ENCODE results near the gene KHSRP. TPM values are rescaled to one million over a fixed set of nuclear protein-coding genes. Genes with fewer than 3 reads are reported as not detected.

KHSRP gene
- total and polyA plus RNA-seq, 2 of the 13 experiments (the other 11 are each of a cell fraction or from before 2014, with no cell fraction given): 72.1 to 129 TPM

DNA sequence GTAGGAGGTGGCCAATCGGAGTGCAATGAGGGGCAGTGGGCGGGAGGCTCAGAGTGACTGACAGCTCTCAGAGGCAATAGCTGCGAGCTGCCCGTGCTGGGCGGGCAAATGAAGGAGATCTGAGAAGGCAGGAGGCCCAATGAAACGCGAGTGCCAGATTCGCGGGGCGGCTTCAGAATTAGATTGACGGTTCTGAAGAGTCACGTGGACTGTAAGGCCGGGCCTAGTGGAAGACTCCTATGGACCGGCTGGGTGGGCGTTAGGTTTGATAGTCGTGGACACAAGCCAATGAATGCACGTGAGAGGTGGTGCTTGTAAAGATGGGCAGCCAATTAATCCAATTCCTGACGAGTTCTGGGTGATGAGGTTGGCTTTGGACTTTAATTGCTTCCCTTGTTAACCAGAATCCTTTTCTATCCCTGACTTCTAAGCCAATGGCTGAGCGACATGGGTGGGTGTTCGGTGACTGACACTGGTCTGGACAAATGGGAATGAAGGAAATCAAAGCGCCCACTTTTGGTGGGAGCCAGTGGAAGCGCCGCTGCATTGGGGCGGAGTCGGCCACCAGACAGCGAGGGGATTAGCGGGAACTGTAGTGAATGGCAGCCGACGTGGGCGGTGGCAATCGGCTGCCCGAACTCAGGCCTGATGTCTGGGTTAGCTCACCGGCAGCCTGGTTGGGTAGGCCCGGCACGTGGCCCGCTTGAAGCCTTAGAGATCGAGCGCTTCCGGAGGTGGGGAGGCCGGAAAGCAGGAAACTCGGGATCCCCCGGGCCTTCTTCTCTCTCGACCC is 524 bp upstream of the KHSRP start (continued):
- peak; percentile 46 for TF ChIP-seq UBTF (CRISPR knock-in tag; IDR thresholded peaks at IDR 0.05)
- TF ChIP-seq, protein P1, sequence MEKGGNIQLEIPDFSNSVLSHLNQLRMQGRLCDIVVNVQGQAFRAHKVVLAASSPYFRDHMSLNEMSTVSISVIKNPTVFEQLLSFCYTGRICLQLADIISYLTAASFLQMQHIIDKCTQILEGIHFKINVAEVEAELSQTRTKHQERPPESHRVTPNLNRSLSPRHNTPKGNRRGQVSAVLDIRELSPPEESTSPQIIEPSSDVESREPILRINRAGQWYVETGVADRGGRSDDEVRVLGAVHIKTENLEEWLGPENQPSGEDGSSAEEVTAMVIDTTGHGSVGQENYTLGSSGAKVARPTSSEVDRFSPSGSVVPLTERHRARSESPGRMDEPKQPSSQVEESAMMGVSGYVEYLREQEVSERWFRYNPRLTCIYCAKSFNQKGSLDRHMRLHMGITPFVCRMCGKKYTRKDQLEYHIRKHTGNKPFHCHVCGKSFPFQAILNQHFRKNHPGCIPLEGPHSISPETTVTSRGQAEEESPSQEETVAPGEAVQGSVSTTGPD (CRISPR knock-in tag; IDR thresholded peaks at IDR 0.05): no peak
- 0 out of 2 replicates have a peak, but pooled peaks have one; percentile 29 for TF ChIP-seq ZNF557 (CRISPR knock-in tag; IDR thresholded peaks at IDR 0.05)
- peak; percentile 71; the same call in 1 of the 2 replicates for TF ChIP-seq ZNF224 (CRISPR knock-in tag; IDR thresholded peaks at IDR 0.05)
- 0 out of 2 replicates have a peak, but pooled peaks have one; percentile 26 for TF ChIP-seq MXD3 (CRISPR knock-in tag; IDR thresholded peaks at IDR 0.05)
- TF ChIP-seq, protein P2, sequence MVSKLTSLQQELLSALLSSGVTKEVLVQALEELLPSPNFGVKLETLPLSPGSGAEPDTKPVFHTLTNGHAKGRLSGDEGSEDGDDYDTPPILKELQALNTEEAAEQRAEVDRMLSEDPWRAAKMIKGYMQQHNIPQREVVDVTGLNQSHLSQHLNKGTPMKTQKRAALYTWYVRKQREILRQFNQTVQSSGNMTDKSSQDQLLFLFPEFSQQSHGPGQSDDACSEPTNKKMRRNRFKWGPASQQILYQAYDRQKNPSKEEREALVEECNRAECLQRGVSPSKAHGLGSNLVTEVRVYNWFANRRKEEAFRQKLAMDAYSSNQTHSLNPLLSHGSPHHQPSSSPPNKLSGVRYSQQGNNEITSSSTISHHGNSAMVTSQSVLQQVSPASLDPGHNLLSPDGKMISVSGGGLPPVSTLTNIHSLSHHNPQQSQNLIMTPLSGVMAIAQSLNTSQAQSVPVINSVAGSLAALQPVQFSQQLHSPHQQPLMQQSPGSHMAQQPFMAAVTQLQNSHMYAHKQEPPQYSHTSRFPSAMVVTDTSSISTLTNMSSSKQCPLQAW (CRISPR knock-in tag; IDR thresholded peaks at IDR 0.05): peak; percentile 15
- TF ChIP-seq, protein P3, sequence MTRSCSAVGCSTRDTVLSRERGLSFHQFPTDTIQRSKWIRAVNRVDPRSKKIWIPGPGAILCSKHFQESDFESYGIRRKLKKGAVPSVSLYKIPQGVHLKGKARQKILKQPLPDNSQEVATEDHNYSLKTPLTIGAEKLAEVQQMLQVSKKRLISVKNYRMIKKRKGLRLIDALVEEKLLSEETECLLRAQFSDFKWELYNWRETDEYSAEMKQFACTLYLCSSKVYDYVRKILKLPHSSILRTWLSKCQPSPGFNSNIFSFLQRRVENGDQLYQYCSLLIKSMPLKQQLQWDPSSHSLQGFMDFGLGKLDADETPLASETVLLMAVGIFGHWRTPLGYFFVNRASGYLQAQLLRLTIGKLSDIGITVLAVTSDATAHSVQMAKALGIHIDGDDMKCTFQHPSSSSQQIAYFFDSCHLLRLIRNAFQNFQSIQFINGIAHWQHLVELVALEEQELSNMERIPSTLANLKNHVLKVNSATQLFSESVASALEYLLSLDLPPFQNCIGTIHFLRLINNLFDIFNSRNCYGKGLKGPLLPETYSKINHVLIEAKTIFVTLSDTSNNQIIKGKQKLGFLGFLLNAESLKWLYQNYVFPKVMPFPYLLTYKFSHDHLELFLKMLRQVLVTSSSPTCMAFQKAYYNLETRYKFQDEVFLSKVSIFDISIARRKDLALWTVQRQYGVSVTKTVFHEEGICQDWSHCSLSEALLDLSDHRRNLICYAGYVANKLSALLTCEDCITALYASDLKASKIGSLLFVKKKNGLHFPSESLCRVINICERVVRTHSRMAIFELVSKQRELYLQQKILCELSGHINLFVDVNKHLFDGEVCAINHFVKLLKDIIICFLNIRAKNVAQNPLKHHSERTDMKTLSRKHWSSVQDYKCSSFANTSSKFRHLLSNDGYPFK (CRISPR knock-in tag; IDR thresholded peaks at IDR 0.05; ENCODE audit: borderline replicate concordance): peak; percentile 55; the same call in 1 of the 2 replicates
- 0 out of 2 replicates have a peak, but pooled peaks have one; percentile 42 for TF ChIP-seq ZNF746 (CRISPR knock-in tag; IDR thresholded peaks at IDR 0.05)
- peak; percentile 62; the same call in 1 of the 2 replicates for TF ChIP-seq SALL1 (CRISPR knock-in tag; IDR thresholded peaks at IDR 0.05)
- TF ChIP-seq GABPA (IDR thresholded peaks at IDR 0.05; ENCODE audit: low read depth, low read length): peak; percentile 37; the same call in 1 of the 2 replicates
- TF ChIP-seq GABPA (CRISPR knock-in tag; IDR thresholded peaks at IDR 0.05; ENCODE audit: low read depth): peak; percentile 59; the same call in 1 of the 2 replicates
- peak; percentile 30; the same call in 1 of the 2 replicates for TF ChIP-seq SP5 (CRISPR knock-in tag; IDR thresholded peaks at IDR 0.05; ENCODE audit: borderline replicate concordance, low read depth)
